Colon (tissue), 2 donors: Measurements from ENCODE around the gene VEPH1.

Source experiments
- FAIRE-seq: peaks from 2 replicates; lab custom pipeline; 2012; peaks lifted over from hg19 to GRCh38; lab: Jason Lieb, UNC
- donor health status: control.
- donor health status: control.

VEPH1 gene

DNA sequence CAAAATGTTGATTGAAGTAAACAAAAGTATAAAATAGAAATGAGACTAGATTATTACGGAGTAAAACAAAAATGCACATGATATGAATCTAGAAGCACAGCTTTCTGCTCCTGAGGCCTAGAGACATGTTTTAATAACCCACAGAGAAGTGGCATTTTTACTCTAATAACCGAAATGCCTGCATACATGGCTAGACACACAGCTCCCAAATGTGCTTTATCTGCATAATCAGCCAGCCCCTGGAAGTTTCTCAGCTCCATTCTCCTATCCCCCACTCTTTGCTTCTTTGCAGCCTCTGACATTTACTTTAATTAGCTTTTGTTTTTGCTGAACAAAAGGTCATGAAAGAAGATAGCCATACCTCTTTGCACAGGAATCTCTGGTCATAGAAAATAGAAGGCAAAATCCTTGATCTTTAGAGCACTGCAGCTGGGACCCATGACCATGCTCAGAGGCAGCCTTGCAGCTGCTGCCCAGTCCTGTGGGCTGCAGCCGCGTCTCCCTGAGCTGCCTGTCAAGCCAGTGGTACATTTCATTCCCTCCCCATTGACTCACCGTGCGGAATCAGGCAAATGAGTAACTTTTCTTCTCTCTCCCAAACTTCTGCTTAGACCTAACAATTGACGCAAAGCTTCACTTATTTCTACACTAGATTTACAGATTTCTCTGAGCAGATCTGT is at the start of gene VEPH1:
VEPH1 (minus strand) TSS at position 501 of the 680 bp plus-strand sequence. CDS start 8,067 bp downstream, outside the sequence.
- FAIRE-seq: no peak

DNA sequence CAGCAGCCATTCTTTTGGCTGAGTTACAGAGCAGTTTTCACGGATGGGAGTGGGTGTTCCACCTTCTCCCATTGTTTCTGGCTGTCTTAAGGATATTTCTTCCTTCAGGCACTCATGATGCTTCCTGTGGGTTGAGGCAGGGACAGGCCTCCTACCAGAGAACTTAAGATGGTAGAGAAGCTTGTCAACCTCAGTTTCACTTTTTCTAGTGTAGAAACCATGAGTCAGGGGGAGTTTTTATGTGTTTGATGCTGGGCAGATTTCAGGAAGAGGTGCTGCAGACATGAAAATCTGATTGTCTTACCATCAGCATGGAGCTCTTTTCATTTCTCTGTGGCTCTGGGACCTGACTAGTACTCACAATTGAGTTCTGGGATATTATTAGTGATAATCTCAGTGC is 48.7 kb upstream of the VEPH1 start:
- FAIRE-seq: no peak

DNA sequence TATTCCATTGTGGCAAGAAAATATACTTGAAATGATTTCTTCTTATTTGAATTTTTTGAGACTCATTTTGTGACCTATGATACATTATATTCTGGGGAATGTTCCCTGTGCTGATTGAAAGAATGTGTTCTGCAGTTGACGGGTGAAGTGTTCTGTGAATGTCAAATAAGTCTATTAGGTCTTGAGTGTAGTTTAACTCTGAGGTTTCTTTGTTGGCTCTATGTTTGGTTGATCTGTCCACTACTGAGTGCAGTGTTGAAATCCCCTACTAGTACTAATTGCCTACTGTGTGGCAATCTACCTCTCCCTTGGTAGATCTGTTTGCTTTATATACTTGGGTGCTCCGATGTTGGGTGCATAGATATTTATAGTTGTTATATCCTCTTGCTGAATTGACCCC is 46.3 kb upstream of the VEPH1 start:
- no peak for FAIRE-seq

DNA sequence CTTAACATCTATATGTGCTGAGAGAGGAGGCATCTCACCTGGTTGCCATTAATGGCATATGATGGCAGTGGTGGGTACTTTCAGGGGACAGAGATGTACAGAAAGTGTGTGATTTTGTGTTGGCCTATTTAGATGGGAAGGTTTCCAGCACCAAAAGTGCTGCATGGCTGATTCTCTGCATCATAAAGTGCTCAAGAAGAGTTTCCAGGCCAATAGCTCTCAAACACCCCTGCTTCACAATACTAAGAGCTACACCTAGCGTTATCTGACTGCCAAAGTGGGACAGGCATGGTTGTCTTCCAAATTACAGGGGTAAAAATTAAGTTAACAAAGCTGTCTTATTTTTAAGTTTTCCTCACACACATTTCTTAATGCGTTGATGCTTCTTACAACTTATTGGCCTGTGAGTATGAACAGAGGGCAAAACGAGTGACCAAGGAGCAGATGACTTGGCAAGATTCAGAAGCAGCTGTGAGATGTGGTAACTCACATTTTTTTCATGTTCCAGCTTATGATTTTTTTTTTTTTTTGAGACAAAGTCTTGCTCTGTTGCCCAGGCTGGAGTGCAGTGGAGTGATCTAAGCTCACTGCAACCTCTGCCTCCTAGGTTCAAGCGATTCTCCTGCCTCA is 41.4 kb upstream of the VEPH1 start:
- FAIRE-seq: no peak

- FAIRE-seq: no peak
These were observed 40.4 kb upstream of the VEPH1 start for GRCh38 chr3:157543501-157544035.

DNA sequence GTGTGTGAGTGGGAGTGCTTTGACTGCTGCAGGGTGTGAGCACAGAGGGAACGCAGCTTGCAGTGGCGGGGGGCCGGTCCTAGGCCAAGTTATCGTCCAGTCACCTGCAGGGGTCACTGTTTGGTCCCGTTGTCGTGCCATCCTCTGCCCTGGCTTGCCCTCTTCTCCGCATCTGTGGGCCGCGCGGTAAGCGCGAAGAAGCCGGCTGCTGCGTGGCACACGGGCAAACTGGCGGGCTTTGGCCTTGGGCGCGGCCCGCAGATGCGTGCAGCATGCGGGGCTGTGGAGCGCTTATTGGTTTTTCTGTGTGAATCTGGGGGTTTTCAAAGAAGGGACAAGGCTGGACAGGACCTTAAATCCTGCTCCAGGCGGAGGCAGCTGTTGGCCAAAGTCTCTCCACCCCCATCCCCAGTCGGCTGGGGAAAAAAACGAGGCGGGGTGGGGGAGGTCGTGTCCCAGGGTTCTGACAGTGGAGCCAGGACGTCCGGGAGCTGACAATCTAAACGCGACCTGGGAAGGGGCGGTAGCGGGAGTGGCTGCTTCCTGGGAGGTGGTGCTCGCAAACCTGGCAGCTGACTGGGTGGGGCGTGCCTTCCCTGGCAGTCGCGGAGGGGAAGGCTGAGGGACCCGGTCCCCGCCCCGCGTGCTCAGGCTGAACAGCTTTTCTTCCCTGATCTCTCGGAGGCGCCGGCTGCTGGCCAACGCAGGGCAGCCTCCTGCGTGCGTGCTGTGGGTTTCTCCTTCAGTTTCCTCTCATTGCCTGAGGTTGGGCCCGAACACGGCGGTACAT is 39.7 kb upstream of the VEPH1 start:
- FAIRE-seq: no peak

- no peak for FAIRE-seq
These were observed 38.5 kb upstream of the VEPH1 start for GRCh38 chr3:157541506-157542236.

- FAIRE-seq: no peak
These were observed 37.4 kb upstream of the VEPH1 start for GRCh38 chr3:157540656-157541055.

DNA sequence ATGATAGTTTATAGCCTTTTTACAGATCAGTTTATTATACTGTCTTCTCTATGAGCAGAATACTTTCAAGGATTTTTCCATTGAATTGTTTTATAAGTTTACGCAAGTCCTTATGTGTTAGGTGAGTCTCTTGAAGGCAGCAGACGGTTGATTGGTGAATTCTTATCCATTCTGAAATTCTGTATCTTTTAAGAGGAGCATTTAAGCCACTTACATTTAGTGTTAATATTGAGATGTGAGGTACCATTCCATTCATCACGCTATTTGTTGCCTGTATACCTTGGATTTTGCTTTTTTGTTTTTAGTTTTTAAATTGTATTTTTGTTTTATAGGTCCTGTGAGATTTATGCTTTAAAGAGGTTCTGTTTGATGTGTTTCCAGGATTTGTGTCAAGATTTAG is 32.5 kb upstream of the VEPH1 start:
- no peak for FAIRE-seq

GRCh38 chr3:157534725-157535161 is 31.5 kb upstream of the VEPH1 start:
- FAIRE-seq: no peak

DNA sequence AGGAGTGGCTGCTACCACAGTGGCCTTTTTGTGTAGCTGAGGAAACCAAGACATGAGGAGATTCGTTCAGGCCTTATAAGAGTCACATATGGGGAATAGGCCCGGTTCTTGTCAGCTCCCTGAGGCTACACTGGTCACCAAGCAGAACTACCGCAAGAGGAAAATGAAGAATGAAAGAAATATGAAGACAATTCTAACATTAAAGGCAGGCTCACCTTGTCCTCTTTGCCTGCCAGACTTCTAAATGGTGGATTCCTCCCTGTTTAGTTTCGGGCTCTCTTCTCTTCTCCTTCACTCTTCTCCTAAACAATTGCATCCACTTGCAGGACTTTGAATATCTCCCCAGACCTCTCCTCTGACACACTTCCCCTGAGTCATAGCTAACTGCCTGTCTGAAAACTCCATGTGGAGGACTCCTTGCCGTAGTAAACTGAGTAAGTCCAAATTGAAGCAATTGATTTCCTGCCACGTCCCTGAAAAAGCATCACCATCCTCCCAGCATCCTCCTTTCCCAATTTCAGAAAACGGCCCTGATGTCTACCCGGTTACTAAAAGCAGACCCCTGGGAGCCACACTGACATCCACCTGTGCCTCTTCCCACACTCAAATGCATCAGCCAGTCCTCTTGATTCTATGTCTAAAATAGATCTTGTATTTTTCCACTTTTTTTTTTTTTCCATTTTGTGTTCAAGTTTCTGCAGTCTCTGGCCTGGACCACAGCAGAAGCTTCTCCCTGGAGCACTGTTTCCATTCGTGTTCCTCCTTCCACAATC is 30.3 kb upstream of the VEPH1 start:
- no peak for FAIRE-seq

GRCh38 chr3:157532529-157533297 is 29.5 kb upstream of the VEPH1 start:
- no peak for FAIRE-seq

DNA sequence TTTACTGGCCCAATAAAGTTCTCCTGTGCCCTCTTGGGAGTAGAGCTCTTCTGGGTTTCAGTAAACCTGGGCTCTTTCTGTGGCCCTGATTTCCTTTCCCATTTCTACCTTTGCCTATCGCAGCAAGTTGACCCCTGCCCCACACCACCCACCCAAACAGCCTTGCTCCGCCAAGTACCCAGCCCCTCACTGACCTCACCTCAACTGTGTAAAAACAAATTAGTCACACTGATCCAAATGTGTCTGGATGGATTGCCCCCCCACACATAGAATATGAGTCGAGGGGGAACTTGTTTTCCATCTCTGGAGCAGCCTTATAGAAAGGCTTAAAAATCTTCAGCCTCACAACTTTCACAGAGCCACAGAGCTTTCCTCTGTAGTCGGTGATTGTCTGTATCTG is 28.6 kb upstream of the VEPH1 start:
- FAIRE-seq: no peak

- no peak for FAIRE-seq
These were observed 28.1 kb upstream of the VEPH1 start for GRCh38 chr3:157531301-157531660.

DNA sequence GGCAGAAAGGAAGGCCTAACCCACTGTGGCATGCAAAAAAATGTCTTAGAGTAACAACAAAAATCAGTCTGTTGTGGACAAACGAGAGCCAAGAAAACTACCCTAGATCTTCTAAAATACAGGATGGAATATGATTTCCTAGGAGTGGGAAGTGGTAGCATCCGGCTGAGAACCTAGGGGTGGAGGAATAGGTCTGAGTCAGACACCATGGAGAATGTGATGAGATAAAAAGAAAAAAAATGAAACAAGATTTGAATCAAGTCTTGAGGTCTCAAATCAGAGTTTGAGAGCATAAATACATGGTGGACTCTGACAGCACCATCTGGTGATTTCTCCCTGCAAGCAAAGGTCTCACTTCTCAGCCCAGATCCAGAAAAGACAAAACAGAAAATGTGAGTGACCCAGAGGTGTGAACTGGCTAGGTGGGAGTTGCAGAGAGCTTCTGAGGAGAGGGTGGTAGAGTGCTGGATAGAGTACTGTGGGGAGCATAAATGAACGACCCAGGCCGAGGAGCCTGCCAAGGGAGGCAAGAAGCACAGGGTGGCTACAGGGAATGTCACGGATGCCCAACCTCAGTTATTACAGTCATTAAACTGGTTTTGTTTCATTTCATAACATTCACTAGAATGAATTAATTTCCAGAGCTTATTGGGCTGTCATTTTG is 27.6 kb upstream of the VEPH1 start:
- no peak for FAIRE-seq

DNA sequence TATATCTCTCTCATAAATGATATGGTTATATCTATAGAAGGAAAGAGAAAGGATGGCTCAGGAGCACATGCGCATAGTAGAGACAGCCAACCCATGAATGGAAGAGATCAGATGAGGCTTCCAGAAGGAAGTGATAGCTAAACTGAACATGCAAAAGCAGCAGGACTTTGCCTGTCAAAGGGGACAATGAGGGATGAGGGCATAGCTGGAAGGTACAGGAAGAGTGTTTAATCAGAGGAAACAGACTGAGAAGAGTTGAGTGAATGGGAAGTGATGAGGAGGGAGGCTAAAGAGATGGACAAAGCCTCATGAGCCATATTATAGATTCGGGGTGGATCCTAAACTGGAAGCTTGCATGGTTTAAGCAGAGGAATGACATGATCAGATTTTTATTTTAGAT is 26.5 kb upstream of the VEPH1 start:
- no peak for FAIRE-seq

DNA sequence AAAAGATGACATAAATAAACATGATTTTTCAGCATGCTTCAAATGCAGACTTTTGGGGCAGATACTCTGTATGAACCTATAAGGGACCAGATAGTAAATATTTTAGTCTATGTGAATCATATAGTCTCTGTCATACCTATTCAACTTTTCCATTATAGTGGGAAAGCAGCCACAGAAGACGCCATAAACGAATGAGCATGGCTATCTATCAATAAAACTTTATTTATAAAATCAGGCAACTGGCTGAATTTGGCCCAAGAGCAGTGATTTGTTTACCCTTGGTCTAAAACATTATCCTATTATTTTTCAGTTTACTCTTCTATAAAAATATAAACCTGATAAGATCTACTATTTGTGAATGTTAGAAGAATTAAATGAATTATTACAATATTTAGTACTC is 25.9 kb upstream of the VEPH1 start:
- no peak for FAIRE-seq

GRCh38 chr3:157527131-157527881 is 24.1 kb upstream of the VEPH1 start:
- FAIRE-seq: no peak

- no peak for FAIRE-seq
These were observed 22.8 kb upstream of the VEPH1 start for GRCh38 chr3:157526036-157526435.
